Esophagus muscularis mucosa (tissue), 4 donors: Measurements from ENCODE around the gene EHBP1. TPM values are rescaled to one million over a fixed set of nuclear protein-coding genes. Genes with fewer than 3 reads are reported as not detected.

Source experiments
- DNase-seq: peaks from one replicate; pipeline ENCODE4 v3.0.0-alpha.2; 2017; ENCODE audit errors: extremely low spot score
- H3K27ac ChIP-seq, 4 donors: fragments of 200-600 bp; sonication (generic); replicated peaks in 1 of 4; 1 replicate in 3 of 4; 2 replicates in 1 of 4; pipeline ENCODE4 v1.5.1; 2016 to 2019; ENCODE audit warnings: mild to moderate bottlenecking in 1 of 4
- H3K27me3 ChIP-seq, 4 donors: fragments of 200-600 bp; sonication (generic); one replicate each; pipeline versions ENCODE4 v1.5.1 to v1.6.0; 2016 to 2019
- H3K36me3 ChIP-seq, 4 donors: fragments of 200-600 bp; sonication (generic); one replicate each; pipeline ENCODE4 v1.5.1; 2016 to 2019
- H3K4me1 ChIP-seq, 4 donors: fragments of 200-600 bp; sonication (generic); one replicate each; pipeline ENCODE4 v1.5.1; 2016 to 2019
- H3K4me3 ChIP-seq, 4 donors: fragments of 200-600 bp; sonication (generic); 1 replicate in 2 of 4; 2 replicates in 2 of 4; pipeline ENCODE4 v1.5.1; 2016 to 2019; ENCODE audit warnings: mild to moderate bottlenecking in 4 of 4, moderate library complexity in 1 of 4
- H3K9me3 ChIP-seq, 4 donors: fragments of 200-600 bp; sonication (generic); 1 replicate in 3 of 4; 2 replicates in 1 of 4; pipeline ENCODE4 v1.5.1; 2016 to 2019
- CTCF ChIP-seq, 3 experiments: fragments of 200-600 bp in 2 of 3; fragments of 450-650 bp in 1 of 3; sonication (generic) in 2 of 3; IDR thresholded peaks; one replicate each; pipeline ENCODE4 v1.5.1; 2017 to 2019; ENCODE audit warnings: antibody characterized with exemption in 3 of 3, mild to moderate bottlenecking in 2 of 3, moderate library complexity in 1 of 3
- EP300 ChIP-seq: sonication (generic); formaldehyde crosslinking; IDR thresholded peaks from one replicate; pipeline ENCODE4 v1.6.1; 2017; ENCODE audit warnings: antibody characterized with exemption
- POLR2A ChIP-seq: fragments of 450-650 bp; IDR thresholded peaks from one replicate; pipeline ENCODE4 v1.6.1; 2017; ENCODE audit warnings: antibody characterized with exemption, moderate library complexity, mild to moderate bottlenecking, low read depth
- POLR2AphosphoS5 ChIP-seq, 2 donors: sonication (generic); formaldehyde crosslinking; IDR thresholded peaks; one replicate each; pipeline ENCODE4 v1.6.1; 2017; ENCODE audit warnings: antibody characterized with exemption in 2 of 2
- WGBS: methylation state at CpG from one replicate; pipeline ENCODE4 v1.1.5; 2018; 5-methylcytosine and 5-hydroxymethylcytosine counted together
- intact Hi-C: fragments of 100-400 bp; cut with DNase I; formaldehyde crosslinking; loops from one replicate; pipeline ENCODE4 v1.15.1; 2023
- total RNA-seq, 4 donors: library from RNA; depleted of rRNA; stranded (reverse); fragments of >200 nt; gene quantifications; one replicate each; pipeline versions ENCODE4 v1.1.0 to v1.2.1, GENCODE V29; 2016

The EHBP1 gene
- total RNA-seq = 100 to 1,000 TPM; 103 to 199 (median 151) TPM

DNA sequence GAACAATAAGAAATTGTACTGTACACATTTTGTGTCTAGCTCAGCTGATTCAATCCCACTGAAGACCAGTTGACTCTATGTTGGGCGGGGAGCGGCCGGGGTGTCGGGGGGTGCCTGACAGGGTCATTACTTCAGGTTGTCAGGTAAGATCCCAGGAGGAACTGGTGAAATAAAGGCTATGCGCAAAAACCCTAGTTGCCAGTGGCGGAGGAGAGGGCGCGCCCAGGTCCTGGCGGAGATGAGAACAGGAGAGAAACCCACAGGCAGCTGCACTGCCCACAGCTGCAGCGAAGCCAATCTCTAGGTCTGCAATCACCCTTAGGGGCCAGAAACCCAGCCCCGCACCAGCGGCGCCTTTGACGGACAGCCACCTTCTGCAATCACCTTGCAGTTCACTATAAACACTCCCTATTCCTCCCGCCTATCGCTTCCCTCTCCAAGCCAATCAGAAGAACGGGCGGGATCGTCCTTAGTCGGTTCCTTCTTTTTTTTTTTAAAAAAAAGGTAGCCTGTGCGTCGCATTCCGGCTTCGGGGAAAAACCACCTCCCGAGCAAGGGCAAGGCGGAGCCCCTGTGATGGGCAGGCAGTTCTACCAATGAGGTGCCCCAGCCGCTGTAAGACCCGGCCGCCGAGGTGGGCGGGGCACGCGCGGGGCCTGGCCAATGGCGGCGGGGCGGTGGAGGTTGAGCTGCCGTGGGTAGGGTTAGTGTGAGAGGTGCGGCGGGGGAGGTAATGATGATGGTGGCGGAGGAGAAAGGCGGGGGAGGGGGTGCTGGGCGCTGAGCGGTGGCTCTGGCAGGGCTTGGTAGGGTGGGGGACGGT is at the start of gene EHBP1:
TSS of gene EHBP1 (plus strand) at position 707 of the 823 bp plus-strand sequence. CDS start 1,479 bp downstream, outside the sequence.
- DNase-seq = peak; percentile 100
- TF ChIP-seq EP300 (no peak), POLR2A (peak; percentile 37), CTCF (IDR thresholded peaks at IDR 0.05) (no peak), POLR2AphosphoS5 (IDR thresholded peaks at IDR 0.05) (peak; percentile 81 to 97)
- WGBS = under 1% methylated on average over 37 of the region's 45 CpGs
- H3K4me3 ChIP-seq = peak within 1 kb of the TSS; percentile 82 to 99 (median 93)
- no peaks in the 10 kb centered on the region for H3K36me3 ChIP-seq
- intact Hi-C loops = loop anchor here (5.0 kb wide), 4 partner anchors 43 to 198 kb away; partner anchors contain the start of gene TMEM17
- H3K4me1 ChIP-seq = peaks cover 22 to 44% (median 41%) of the 10 kb centered on the region in 4 donors
- peak within 1 kb of the TSS; percentile 95 to 98 (median 96) for H3K27ac ChIP-seq
- H3K9me3 ChIP-seq = no peaks in the 10 kb centered on the region
- H3K27me3 ChIP-seq = no peaks in the 10 kb centered on the region

- no peaks in the 10 kb centered on the region for H3K9me3 ChIP-seq
- H3K36me3 ChIP-seq = no peaks in the 10 kb centered on the region
- H3K27me3 ChIP-seq = no peaks in the 10 kb centered on the region
- TF ChIP-seq CTCF (IDR thresholded peaks at IDR 0.05) (no peak), POLR2AphosphoS5 (IDR thresholded peaks at IDR 0.05) (no peak), POLR2A (no peak), EP300 (no peak)
- intact Hi-C loops = no loop called here
- H3K27ac ChIP-seq = no peak overlapping the region
- H3K4me3 ChIP-seq = no peak overlapping the region
- DNase-seq = no peak
- H3K4me1 ChIP-seq = peaks cover 9 to 34% (median 30%) of the 10 kb centered on the region in 4 donors
These were observed 47.7 kb upstream of the EHBP1 start for GRCh38 chr2:62657783-62658182.

GRCh38 chr2:62658891-62659290 is 46.6 kb upstream of the EHBP1 start:
- H3K4me1 ChIP-seq = peaks cover 19 to 45% (median 41%) of the 10 kb centered on the region in 4 donors
- intact Hi-C loops = no loop called here
- no peak for DNase-seq
- no peak for TF ChIP-seq CTCF (IDR thresholded peaks at IDR 0.05)
- TF ChIP-seq EP300 = no peak
- no peak for TF ChIP-seq POLR2A
- no peak for TF ChIP-seq POLR2AphosphoS5 (IDR thresholded peaks at IDR 0.05)
- WGBS = 100% methylated on average over 2 of the region's 2 CpGs
- H3K9me3 ChIP-seq = no peaks in the 10 kb centered on the region
- H3K36me3 ChIP-seq = no peaks in the 10 kb centered on the region
- no peak overlapping the region for H3K4me3 ChIP-seq
- H3K27ac ChIP-seq = no peak overlapping the region
- no peaks in the 10 kb centered on the region for H3K27me3 ChIP-seq

DNA sequence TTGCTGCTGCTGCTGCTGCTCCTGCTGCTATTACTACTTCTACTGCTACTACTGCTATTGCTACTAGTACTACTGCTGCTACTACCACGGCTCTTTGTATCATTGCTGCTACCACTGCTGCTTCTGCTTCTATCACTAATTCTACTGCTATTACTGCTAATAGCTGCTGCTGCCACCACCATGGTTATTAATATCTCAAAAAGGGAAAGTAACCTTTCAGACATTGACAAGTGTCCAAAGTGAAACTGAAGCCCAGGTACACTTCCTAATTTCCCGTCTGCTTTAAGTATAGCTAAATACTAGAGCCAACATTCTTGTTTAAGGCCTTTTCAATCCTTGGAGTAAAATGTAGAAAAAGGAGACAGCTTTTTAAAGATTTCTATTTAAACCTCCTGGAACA is 45.4 kb upstream of the EHBP1 start:
- Histone ChIP-seq H3K4me1 (peaks cover 29 to 57% (median 53%) of the 10 kb centered on the region in 4 donors), H3K36me3 (no peaks in the 10 kb centered on the region), H3K4me3 (peak overlapping the region; percentile 5 to 35 (median 16)), H3K27ac (peak overlapping the region; percentile 30 to 82 (median 48)), H3K27me3 (no peaks in the 10 kb centered on the region), H3K9me3 (no peaks in the 10 kb centered on the region)
- intact Hi-C loops = loop anchor here (5.0 kb wide), 1 partner anchor 47 kb away; the partner anchor contains the start of gene EHBP1
- no peak for DNase-seq
- TF ChIP-seq CTCF (IDR thresholded peaks at IDR 0.05) = no peak
- TF ChIP-seq POLR2AphosphoS5 (IDR thresholded peaks at IDR 0.05) = no peak
- TF ChIP-seq POLR2A = no peak
- TF ChIP-seq EP300 = no peak
- 36% methylated on average over 2 of the region's 2 CpGs for WGBS
